A673 (cell line): ENCODE data around the gene TECPR1. TPM values are rescaled to one million over a fixed set of nuclear protein-coding genes. Genes with fewer than 3 reads are reported as not detected.

Source experiments
- BruUV-seq: library from RNA; stranded (reverse); fragments of 400-500 nt; replicated peaks from 2 replicates; lab custom pipeline; 2021; lab: Mats Ljungman, UMichigan
- CTCF ChIA-PET: fragments of 300-600 bp; sonication (Branson Sonifier 250); formaldehyde crosslinking; loops from one replicate; lab custom pipeline; 2022; ENCODE audit warnings: antibody characterized with exemption; lab: Charles Lee
- POLR2A ChIA-PET: fragments of 300-600 bp; sonication (Branson Sonifier 250); formaldehyde crosslinking; loops from one replicate; lab custom pipeline; 2022; ENCODE audit warnings: antibody characterized with exemption; ENCODE audit not compliant: low non-redundant PET; lab: Charles Lee
- DNase-seq: peaks from one replicate; pipeline ENCODE4 v3.0.0-alpha.2; 2015; ENCODE audit warnings: low spot score
- H3K27ac ChIP-seq: fragments of 200-600 bp; sonication (generic); 2 replicates; pipeline ENCODE4 v1.5.1; 2016; ENCODE audit warnings: mixed run types, low read depth, mild to moderate bottlenecking, mixed read lengths, antibody characterized with exemption, low read length; ENCODE audit not compliant: poor library complexity, severe bottlenecking
- H3K27me3 ChIP-seq: fragments of 200-600 bp; sonication (generic); replicated peaks from 2 replicates; pipeline ENCODE4 v1.6.1; 2017; ENCODE audit warnings: mixed run types, low read depth, mild to moderate bottlenecking, mixed read lengths, antibody characterized with exemption, low read length; ENCODE audit not compliant: insufficient read depth, poor library complexity
- H3K36me3 ChIP-seq: fragments of 200-600 bp; sonication (generic); 2 replicates; pipeline ENCODE4 v1.6.1; 2016; ENCODE audit warnings: mixed run types, mild to moderate bottlenecking, mixed read lengths, antibody characterized with exemption, low read length; ENCODE audit not compliant: insufficient read depth, poor library complexity, severe bottlenecking
- H3K4me1 ChIP-seq: fragments of 200-600 bp; sonication (generic); 2 replicates; pipeline ENCODE4 v1.6.1; 2017; ENCODE audit warnings: mixed run types, mild to moderate bottlenecking, mixed read lengths, antibody characterized with exemption, low read length; ENCODE audit not compliant: insufficient read depth, poor library complexity, severe bottlenecking
- H3K4me3 ChIP-seq: fragments of 200-600 bp; sonication (generic); 2 replicates; pipeline ENCODE4 v1.5.1; 2016; ENCODE audit warnings: low read depth, mixed run types, mild to moderate bottlenecking, mixed read lengths, low read length; ENCODE audit not compliant: poor library complexity, severe bottlenecking
- H3K9me3 ChIP-seq: fragments of 200-600 bp; sonication (generic); 2 replicates; pipeline ENCODE4 v1.6.1; 2016; ENCODE audit warnings: mixed run types, low read depth, mild to moderate bottlenecking, mixed read lengths, antibody characterized with exemption, low read length; ENCODE audit not compliant: poor library complexity, severe bottlenecking
- CTCF ChIP-seq: fragments of 300-800, 200-600 bp; sonication (generic); conservative IDR thresholded peaks from 2 replicates; pipeline ENCODE4 v1.5.1; 2017; ENCODE audit warnings: low read depth, mild to moderate bottlenecking, antibody characterized with exemption, low read length, moderate library complexity, mixed read lengths
- EZH2 ChIP-seq: fragments of 200-600 bp; sonication (generic); IDR thresholded peaks from 2 replicates; pipeline ENCODE4 v1.6.1; 2017; ENCODE audit warnings: borderline replicate concordance, low read depth, mild to moderate bottlenecking, mixed read lengths, antibody characterized with exemption, low read length; ENCODE audit not compliant: poor library complexity, severe bottlenecking
- intact Hi-C: fragments of 100-400 bp; cut with micrococcal nuclease; formaldehyde crosslinking; loops from one replicate; pipeline ENCODE4 v1.10.0; 2022; ENCODE audit not compliant: unreplicated experiment
- total RNA-seq: library from RNA; stranded (reverse); gene quantifications from 2 replicates; pipeline ENCODE4 v1.2.3, GENCODE V29; 2021

The TECPR1 gene
- total RNA-seq, 1 experiment from 2014 or later: 25.9 TPM

GRCh38 chr7:98167653-98168052, 84.4 kb downstream of the TECPR1 start:
- TF ChIP-seq EZH2 (no peak), CTCF (no peak)
- no peak overlapping the region for H3K4me3 ChIP-seq
- no peak for DNase-seq
- no peaks in the 10 kb centered on the region for H3K4me1 ChIP-seq
- ChIA-PET POLR2A (no interaction called here), CTCF (interaction anchor here (4.3 kb wide), 1 partner anchor 145 kb away, joined by 86 read pairs; no protein-coding TSS in a partner anchor)
- intact Hi-C loops: loop anchor here (1.0 kb wide), 2 partner anchors 61 to 146 kb away; partner anchors contain the start of gene LMTK2
- H3K27me3 ChIP-seq: no peaks in the 10 kb centered on the region
- BruUV-seq: no TSS peak
- H3K9me3 ChIP-seq: no peaks in the 10 kb centered on the region
- H3K36me3 ChIP-seq: no peaks in the 10 kb centered on the region
- H3K27ac ChIP-seq: no peak overlapping the region

GRCh38 chr7:98166668-98166970, 85.4 kb downstream of the TECPR1 start:
- H3K4me1 ChIP-seq: no peaks in the 10 kb centered on the region
- POLR2A ChIA-PET: interaction anchor here (0.7 kb wide), 1 partner anchor 145 kb away, joined by 3 read pairs; no protein-coding TSS in a partner anchor
- no peak for DNase-seq
- no peak overlapping the region for H3K27ac ChIP-seq
- H3K4me3 ChIP-seq: no peak overlapping the region
- no TSS peak for BruUV-seq
- no peaks in the 10 kb centered on the region for H3K27me3 ChIP-seq
- H3K36me3 ChIP-seq: no peaks in the 10 kb centered on the region
- TF ChIP-seq EZH2: no peak
- TF ChIP-seq CTCF: no peak
- intact Hi-C loops: no loop called here
- no peaks in the 10 kb centered on the region for H3K9me3 ChIP-seq
- CTCF ChIA-PET: interaction anchor here (0.6 to 4.3 kb wide), 2 partner anchors 8 to 144 kb away, joined by 3 to 86 read pairs; no protein-coding TSS in a partner anchor

- Histone ChIP-seq H3K4me1 (no peaks in the 10 kb centered on the region), H3K36me3 (no peaks in the 10 kb centered on the region), H3K9me3 (no peaks in the 10 kb centered on the region), H3K4me3 (no peak overlapping the region), H3K27ac (no peak overlapping the region), H3K27me3 (no peaks in the 10 kb centered on the region)
- ChIA-PET CTCF (interaction anchor here (0.6 to 4.3 kb wide), 2 partner anchors 8 to 143 kb away, joined by 3 to 86 read pairs; no protein-coding TSS in a partner anchor), POLR2A (no interaction called here)
- TF ChIP-seq EZH2 (no peak), CTCF (peak; percentile 74)
- no TSS peak for BruUV-seq
- intact Hi-C loops: no loop called here
- DNase-seq: peak; percentile 19
Measured at GRCh38 chr7:98165827-98166667, 86.0 kb downstream of the TECPR1 start.

Other genes with a start within 250 kb of the TECPR1 start
- 20.6 TPM in 2 replicates for gene LMTK2, start 145.4 kb downstream of the TECPR1 start, total RNA-seq
- gene BHLHA15, start 40.8 kb downstream of the TECPR1 start, total RNA-seq: 0.64 and 1.3 TPM in 2 replicates
- 76.9 and 85.8 TPM in 2 replicates for gene BRI3, start 29.5 kb upstream of the TECPR1 start, total RNA-seq
- gene BAIAP2L1, start 148.9 kb upstream of the TECPR1 start, total RNA-seq: 0.77 and 0.92 TPM in 2 replicates